ENCODE data around the gene GPR152. TPM values are rescaled to one million over a fixed set of nuclear protein-coding genes. Genes with fewer than 3 reads are reported as not detected.

The GPR152 gene, protein sequence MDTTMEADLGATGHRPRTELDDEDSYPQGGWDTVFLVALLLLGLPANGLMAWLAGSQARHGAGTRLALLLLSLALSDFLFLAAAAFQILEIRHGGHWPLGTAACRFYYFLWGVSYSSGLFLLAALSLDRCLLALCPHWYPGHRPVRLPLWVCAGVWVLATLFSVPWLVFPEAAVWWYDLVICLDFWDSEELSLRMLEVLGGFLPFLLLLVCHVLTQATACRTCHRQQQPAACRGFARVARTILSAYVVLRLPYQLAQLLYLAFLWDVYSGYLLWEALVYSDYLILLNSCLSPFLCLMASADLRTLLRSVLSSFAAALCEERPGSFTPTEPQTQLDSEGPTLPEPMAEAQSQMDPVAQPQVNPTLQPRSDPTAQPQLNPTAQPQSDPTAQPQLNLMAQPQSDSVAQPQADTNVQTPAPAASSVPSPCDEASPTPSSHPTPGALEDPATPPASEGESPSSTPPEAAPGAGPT
- total RNA-seq (2022; extraction: Qiagen RNA extraction; ENCODE audit: low read depth): not detected in 5 replicates

DNA sequence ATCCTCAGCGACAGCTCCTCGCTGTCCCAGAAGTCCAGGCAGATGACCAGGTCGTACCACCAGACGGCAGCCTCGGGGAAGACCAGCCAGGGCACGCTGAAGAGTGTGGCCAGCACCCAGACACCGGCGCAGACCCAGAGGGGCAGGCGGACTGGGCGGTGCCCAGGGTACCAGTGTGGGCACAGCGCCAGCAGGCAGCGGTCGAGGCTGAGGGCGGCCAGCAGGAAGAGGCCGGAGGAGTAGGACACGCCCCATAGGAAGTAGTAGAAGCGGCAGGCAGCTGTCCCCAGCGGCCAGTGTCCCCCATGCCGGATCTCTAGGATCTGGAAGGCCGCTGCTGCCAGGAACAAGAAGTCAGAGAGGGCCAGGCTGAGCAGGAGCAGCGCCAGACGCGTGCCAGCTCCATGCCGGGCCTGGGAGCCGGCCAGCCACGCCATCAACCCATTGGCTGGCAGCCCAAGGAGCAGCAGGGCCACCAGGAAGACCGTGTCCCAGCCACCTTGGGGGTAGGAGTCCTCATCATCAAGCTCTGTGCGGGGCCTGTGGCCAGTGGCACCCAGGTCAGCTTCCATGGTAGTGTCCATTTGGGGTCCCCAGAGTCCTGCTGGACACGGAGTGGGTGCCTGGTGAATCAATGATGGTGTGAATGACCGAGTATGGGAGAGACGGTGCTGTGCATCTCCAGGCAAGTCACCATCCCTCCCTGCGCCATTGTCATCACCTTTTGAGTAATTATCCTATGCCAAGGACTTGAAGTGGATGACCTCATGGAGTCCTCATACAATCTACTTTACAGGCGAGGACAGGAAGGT is at the start of gene GPR152:
Gene GPR152, minus strand, starts transcription at position 589 of the 812 bp plus-strand sequence. Its CDS starts 5 bp downstream, at position 584.

DNA sequence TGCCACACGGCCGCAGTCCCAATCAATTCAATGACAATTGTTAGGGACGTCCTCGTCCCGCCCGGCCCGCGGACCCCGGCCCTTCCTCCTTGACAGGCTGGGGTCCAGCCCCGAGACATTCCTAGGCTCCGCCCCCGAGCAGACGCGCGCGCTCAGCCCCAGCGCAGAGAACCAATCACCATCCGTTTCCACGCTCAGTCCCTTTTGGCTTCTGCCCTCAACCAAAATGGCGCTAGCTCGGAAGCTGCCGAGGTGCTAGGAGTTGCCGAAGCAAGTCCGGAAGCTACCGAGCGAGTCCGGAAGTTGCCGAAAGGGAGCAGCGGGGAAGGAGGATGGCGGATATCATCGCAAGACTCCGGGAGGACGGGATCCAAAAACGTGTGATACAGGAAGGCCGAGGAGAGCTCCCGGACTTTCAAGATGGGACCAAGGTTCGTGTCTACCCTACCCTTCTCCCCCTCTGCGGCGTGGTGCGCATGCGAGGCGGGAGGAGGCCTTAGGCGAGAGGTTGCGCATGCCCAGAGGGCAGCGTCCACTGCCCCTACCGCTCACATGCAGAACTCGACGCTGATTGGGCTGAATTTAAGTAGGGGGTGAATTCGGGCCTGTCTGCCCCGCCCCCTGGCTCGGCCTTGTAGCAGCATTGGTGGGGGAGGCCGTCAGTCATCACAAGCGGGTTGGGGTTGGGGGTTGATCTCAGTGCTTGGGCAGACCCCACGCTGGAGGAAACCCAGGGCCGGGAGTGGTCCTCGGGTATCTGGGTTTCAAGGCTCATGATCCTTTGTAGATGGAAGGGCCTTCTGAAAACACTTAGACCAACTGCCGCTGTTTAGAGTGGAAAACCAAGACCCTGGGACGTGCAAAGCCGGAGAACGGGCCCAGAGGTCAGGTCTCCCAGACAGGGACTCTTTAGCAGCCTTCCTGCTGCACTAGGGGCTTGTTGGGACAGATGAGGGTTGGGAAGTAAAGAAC is 30.6 kb upstream of the GPR152 start, which contains the start of gene AIP:
Gene AIP, plus strand, starts transcription at position 200 of the 972 bp plus-strand sequence. Its CDS starts 133 bp downstream, at position 333.

DNA sequence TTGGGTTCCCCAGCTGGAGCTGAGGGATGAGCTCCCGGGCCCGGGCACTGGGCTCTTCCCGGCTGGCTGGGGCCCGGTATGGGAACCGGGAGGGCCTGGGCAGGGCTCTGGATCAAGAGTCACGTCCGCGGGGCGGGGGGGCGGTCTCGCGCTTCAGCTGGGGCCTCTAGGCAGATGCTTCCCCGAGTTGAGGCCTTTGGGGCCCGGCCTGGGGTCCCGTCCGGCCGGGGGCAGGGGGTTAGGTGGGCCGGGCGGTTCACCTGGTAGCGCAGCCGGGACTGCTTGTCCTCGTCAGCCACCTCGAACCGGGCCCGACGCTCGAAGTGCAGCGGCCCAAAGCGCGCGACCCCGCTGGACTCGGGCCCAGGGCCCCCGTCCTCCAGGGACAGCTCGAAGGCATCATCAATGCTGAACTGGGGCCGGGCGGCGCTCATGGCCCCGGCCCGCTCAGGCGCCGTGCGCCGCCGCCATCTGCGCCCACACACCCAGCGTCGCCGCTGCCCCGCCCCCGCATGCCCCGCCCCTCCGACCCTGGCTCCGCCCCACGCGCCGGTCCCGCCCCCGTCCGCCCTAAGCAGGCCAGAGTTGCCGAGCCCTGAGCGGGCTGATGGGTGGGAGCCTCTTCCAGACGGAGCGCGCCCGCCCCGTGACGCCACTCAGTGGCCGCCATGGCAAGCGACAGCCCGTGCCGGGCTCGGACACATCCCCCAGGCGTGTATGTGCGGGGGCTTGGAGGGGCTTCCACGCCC is 16.4 kb upstream of the GPR152 start, which contains the start of gene TMEM134:
Gene TMEM134, minus strand, starts transcription at position 493 of the 749 bp plus-strand sequence. Its CDS starts 59 bp downstream, at position 434.

DNA sequence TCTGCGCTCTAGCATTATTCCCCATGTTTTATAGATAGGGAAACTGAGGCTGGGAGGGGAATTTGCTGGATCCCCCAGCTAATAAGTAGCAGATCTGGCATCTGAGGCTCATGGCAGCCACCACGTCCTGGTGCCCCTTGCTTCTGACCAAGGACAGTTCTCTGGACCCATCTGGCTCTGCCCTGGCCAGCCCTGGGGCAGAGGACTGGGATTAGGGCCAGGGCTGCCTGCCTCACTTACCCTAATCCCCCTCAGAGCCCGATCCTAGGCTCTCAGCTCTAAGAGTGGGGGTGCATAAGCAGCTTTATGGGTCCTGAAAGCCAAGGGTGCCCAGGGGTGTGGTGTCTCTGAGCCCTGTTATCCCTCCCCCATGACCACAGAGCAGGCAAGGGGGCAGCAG is 2.5 kb upstream of the GPR152 start, which contains the start of gene CABP4:
Gene CABP4, plus strand, starts transcription at position 301 of the 400 bp plus-strand sequence. Its CDS starts 70 bp downstream, at position 371.

DNA sequence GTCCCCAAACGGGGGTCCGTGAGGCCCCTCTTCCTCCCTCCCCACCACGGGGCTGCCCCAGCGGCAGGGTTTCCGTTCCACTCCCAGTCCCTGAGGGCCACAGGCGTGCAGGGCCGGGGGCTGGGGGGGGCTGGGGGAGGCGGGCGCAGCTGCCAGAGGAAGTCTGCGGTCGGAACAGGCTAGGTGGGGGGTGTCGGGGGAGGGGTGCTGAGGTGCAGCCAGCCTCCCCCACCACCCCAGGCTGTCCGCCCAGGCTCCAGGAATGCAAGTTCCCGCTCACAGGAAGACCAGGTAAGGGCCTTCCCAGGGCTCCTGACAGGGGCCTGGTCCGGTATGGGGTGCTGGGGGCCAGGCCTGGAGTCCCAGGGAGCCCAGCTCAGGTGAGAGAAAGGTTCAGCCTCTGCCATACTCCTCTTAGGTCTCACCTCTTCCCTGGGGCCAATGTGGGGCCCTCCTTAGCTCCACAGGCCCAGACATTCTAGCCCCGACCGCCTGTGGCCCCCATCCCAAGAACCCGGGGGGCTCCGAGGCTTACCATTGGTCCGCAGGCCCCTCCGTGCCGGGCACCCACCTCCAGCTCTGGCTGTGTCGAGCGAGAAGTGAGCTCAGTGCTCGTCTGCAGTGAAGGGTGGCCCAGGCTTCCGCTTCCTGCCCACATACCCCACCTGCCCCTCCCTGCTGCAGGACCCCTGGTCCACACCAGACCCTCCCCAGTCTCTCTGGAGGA is 15.3 kb downstream of the GPR152 start, which contains the start of gene PTPRCAP:
Gene PTPRCAP, minus strand, starts transcription at position 601 of the 727 bp plus-strand sequence. Its CDS starts 63 bp downstream, at position 538.

DNA sequence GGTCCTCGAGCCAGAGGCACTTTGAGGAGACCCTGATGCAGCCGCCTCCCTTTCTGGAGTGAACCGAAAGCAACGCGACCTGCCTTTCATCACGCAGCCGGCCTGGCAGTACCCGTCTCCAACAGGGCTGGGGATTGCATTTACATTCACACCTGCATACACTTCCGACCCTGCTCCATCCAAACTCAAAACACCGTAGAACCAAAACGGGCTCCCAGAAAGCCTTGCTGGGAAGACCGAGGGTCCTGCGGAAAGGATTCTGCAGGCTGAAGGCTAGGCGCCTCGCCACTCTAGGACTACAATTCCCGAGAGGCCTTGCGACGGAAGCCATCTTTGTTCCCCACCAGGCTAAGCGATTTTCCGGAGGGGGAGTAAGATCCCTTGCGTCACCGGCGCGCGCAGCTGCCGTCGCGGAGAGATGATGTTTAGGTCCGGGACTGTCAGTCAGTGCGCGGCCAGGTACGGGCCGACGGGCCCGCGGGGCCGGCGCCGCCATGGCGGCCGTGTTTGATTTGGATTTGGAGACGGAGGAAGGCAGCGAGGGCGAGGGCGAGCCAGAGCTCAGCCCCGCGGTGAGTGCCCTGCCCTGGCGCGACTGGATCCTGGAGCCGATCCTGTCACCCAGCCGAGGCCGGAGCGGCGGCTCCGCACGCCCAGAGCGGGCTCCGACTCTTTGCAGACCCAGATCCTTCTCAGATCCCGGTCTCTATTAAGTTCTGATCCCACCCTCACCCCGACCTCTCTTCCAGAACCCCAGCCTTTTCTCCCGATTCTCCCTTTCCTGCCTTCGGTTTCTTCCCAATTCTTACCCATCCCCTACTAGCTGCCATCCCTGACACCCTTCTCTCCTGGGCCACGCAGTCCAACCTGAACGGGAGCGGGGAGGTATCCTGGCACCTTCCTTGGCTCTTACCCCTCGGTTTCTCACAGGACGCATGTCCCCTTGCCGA is 24.2 kb downstream of the GPR152 start, which contains the start of gene RPS6KB2:
Gene RPS6KB2, plus strand, starts transcription at position 443 of the 950 bp plus-strand sequence. Its CDS starts 52 bp downstream, at position 495.

DNA sequence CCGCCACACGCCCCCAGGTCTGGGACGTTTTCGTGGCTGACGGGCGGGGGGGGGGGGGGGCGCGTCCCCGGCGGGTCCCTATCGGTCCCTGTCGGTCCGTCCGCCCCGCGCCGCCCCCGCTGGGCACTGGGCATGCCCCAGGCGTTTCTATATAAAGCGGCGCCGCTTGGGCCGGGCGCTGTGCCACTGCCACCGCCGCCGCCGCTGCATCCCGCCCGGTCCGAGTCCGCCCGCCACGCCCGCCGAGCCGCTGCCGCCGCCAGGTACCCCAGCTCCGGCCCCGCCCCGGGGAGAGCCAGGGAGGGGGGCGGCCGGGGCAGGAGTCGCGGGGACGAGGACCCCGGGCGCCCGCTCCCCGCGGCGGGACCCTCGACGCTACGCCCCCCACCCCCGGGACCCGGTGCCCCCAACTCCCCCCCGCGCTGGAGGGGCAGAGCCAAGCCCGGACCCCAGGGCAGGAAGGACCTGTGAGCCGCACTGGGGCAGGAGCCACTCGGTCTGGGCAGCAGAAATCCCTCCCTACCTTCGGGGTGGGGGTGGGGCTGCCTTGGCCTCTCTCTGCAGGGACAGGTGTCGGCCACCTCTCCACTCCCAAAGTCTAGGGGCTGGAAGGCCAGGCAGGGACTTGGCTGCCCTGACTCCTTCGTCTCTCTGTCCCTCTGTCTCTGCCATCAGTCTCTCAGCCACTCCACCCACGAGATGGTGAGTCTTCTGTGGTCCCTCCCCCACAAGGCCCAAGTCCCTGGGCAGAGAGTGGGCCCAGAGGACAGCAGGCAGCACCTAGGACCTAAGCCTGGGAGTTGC is 36.8 kb downstream of the GPR152 start, which contains the start of gene CARNS1:
Gene CARNS1, plus strand, starts transcription at position 178 of the 804 bp plus-strand sequence. Its CDS starts 522 bp downstream, at position 700.

DNA sequence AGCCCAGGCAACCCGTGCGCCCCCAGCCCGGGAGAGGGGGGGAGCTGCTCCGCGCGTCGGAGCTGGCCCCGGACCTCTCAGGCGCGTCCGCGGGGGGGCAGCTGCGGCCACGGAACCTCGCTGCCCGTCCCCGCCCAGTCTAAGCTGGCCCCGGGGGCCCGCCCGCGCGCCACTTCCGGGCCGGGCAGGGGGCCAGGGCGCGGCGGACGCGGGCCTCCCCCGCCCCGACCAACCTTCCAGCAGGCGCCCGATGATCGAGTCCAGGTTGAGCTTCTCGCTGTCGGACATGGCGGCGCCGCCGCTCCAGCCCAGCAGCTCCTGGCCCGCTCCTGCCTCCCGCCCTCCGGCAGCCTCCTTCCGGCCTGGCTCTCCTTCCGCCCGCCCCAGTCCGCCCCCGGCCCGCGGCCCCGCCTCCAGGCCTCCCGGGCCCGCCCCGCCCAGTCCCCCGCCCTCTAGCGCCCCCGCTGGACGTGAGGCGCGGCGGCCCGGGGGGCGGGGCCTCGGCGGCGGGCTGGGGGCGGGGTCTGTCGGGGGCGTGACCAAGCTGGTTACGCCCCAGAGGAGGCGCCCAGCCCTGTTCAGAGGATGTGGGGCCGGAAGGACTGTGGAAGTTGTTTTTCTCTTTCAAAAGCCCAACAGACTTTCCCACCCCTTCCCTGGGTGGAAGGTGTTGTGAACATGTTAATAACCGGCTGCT is 50.9 kb downstream of the GPR152 start, which contains the start of gene PPP1CA:
Gene PPP1CA, minus strand, starts transcription at position 364 of the 697 bp plus-strand sequence. Its CDS starts 76 bp downstream, at position 288.

Other genes with a start within 250 kb of the GPR152 start
- 25.9 to 40.4 TPM (median 37.5 TPM) in 5 replicates for gene GRK2, start 186.3 kb downstream of the GPR152 start, total RNA-seq (2022; extraction: Qiagen RNA extraction; ENCODE audit: low read depth)
- 20.0 to 29.6 TPM (median 25.1 TPM) in 5 replicates for gene ANKRD13D, start 163.4 kb downstream of the GPR152 start, total RNA-seq (2022; extraction: Qiagen RNA extraction; ENCODE audit: low read depth)
- 16.1 to 33.6 TPM (median 21.4 TPM) in 5 replicates for gene SSH3, start 149.2 kb downstream of the GPR152 start, total RNA-seq (2022; extraction: Qiagen RNA extraction; ENCODE audit: low read depth)
- gene POLD4, start 99.2 kb downstream of the GPR152 start, total RNA-seq (2022; extraction: Qiagen RNA extraction; ENCODE audit: low read depth): 201 to 271 TPM (median 246 TPM) in 5 replicates
- gene CLCF1, start 79.1 kb downstream of the GPR152 start, total RNA-seq (2022; extraction: Qiagen RNA extraction; ENCODE audit: low read depth): 43.7 to 49.7 TPM (median 44.6 TPM) in 5 replicates
- gene RAD9A, start 60.7 kb downstream of the GPR152 start, total RNA-seq (2022; extraction: Qiagen RNA extraction; ENCODE audit: low read depth): 24.4 to 39.1 TPM (median 35.9 TPM) in 5 replicates
- gene PPP1CA, start 50.9 kb downstream of the GPR152 start, total RNA-seq (2022; extraction: Qiagen RNA extraction; ENCODE audit: low read depth): 272 to 298 TPM (median 294 TPM) in 5 replicates
- 0.07 to 0.22 TPM in 2 of 5 replicates, not detected in the others for gene TBC1D10C, start 48.6 kb downstream of the GPR152 start, total RNA-seq (2022; extraction: Qiagen RNA extraction; ENCODE audit: low read depth)
- 0.12 to 0.24 TPM (median 0.16 TPM) in 5 replicates for gene CARNS1, start 37.1 kb downstream of the GPR152 start, total RNA-seq (2022; extraction: Qiagen RNA extraction; ENCODE audit: low read depth)
- gene RPS6KB2, start 24.2 kb downstream of the GPR152 start, total RNA-seq (2022; extraction: Qiagen RNA extraction; ENCODE audit: low read depth): 38.4 to 52.4 TPM (median 50.5 TPM) in 5 replicates
- gene PTPRCAP, start 15.0 kb downstream of the GPR152 start, total RNA-seq (2022; extraction: Qiagen RNA extraction; ENCODE audit: low read depth): 0.20 to 0.50 TPM (median 0.36 TPM) in 4 of 5 replicates, not detected in the other
- 47.7 to 60.2 TPM (median 56.9 TPM) in 5 replicates for gene CORO1B, start 9.3 kb downstream of the GPR152 start, total RNA-seq (2022; extraction: Qiagen RNA extraction; ENCODE audit: low read depth)
- not detected in 5 replicates for gene CABP4, start 2.6 kb upstream of the GPR152 start, total RNA-seq (2022; extraction: Qiagen RNA extraction; ENCODE audit: low read depth)
- 42.5 to 61.2 TPM (median 52.1 TPM) in 5 replicates for gene TMEM134, start 16.5 kb upstream of the GPR152 start, total RNA-seq (2022; extraction: Qiagen RNA extraction; ENCODE audit: low read depth)
- 44.1 to 54.3 TPM (median 48.7 TPM) in 5 replicates for gene AIP, start 30.3 kb upstream of the GPR152 start, total RNA-seq (2022; extraction: Qiagen RNA extraction; ENCODE audit: low read depth)
- gene PITPNM1, start 52.6 kb upstream of the GPR152 start, total RNA-seq (2022; extraction: Qiagen RNA extraction; ENCODE audit: low read depth): 41.1 to 63.5 TPM (median 53.4 TPM) in 5 replicates
- gene CDK2AP2, start 55.4 kb upstream of the GPR152 start, total RNA-seq (2022; extraction: Qiagen RNA extraction; ENCODE audit: low read depth): 70.1 to 119 TPM (median 105 TPM) in 5 replicates
- gene CABP2, start 70.7 kb upstream of the GPR152 start, total RNA-seq (2022; extraction: Qiagen RNA extraction; ENCODE audit: low read depth): not detected in 5 replicates
- 1,398 to 1,764 TPM (median 1,658 TPM) in 5 replicates for gene GSTP1, start 131.1 kb upstream of the GPR152 start, total RNA-seq (2022; extraction: Qiagen RNA extraction; ENCODE audit: low read depth)
- 138 to 149 TPM (median 148 TPM) in 5 replicates for gene NDUFV1, start 154.2 kb upstream of the GPR152 start, total RNA-seq (2022; extraction: Qiagen RNA extraction; ENCODE audit: low read depth)
- 6.3 to 14.4 TPM (median 12.4 TPM) in 5 replicates for gene NUDT8, start 177.2 kb upstream of the GPR152 start, total RNA-seq (2022; extraction: Qiagen RNA extraction; ENCODE audit: low read depth)
- not detected in 5 replicates for gene TBX10, start 187.0 kb upstream of the GPR152 start, total RNA-seq (2022; extraction: Qiagen RNA extraction; ENCODE audit: low read depth)
- gene ACY3, start 198.0 kb upstream of the GPR152 start, total RNA-seq (2022; extraction: Qiagen RNA extraction; ENCODE audit: low read depth): 1.3 to 2.1 TPM (median 1.3 TPM) in 5 replicates
- gene ALDH3B2, start 221.9 kb upstream of the GPR152 start, total RNA-seq (2022; extraction: Qiagen RNA extraction; ENCODE audit: low read depth): not detected in 5 replicates

Measured in A549 treated with CpdA at 1 μM for 4 hours (cell line).